GM12892 (cell line): Measurements from ENCODE around the gene STARD13.

Experiments
- POLR2A ChIP-seq: IDR thresholded peaks from 2 replicates; pipeline ENCODE4 v1.6.1; 2011; ENCODE audit warnings: low read depth, low read length, control low read depth
- POLR2AphosphoS5 ChIP-seq: IDR thresholded peaks from 2 replicates; pipeline ENCODE4 v1.6.1; 2011; ENCODE audit warnings: low read depth, low read length, control low read depth

DNA sequence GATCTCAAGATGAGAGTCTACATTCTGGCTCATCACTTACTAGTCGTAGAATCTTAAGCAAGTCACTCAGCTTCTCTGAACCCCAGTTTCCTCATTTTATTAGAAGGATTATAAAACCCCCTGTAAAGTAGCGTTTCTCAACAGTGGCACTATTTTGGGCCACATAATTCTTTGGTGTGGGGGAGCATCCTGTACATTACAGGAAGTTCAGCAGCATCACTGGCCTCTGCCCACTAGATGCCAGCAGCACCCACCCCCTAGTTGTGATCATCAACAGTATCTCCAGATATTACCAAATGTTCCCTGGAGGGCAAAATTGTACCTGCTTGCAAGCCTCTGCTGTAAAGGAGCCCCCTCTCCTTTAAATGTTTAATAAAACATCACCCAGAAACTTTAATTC lies 22.6 kb downstream of the STARD13 start:
- TF ChIP-seq POLR2AphosphoS5 (no peak), POLR2A (no peak)
